CD4-positive, alpha-beta T cell treated with Interleukin-4 for 4 hours (primary cell): ENCODE measurements around the gene MTTP.
"Not testable (repeated sequence)": the region's sequence is repeated elsewhere in the genome, so short reads cannot be mapped to it uniquely, and the experiment has no call there.

Source experiments
- DNase-seq: peaks from one replicate; pipeline ENCODE4 v3.0.0-alpha.2; 2020

The MTTP gene

DNA sequence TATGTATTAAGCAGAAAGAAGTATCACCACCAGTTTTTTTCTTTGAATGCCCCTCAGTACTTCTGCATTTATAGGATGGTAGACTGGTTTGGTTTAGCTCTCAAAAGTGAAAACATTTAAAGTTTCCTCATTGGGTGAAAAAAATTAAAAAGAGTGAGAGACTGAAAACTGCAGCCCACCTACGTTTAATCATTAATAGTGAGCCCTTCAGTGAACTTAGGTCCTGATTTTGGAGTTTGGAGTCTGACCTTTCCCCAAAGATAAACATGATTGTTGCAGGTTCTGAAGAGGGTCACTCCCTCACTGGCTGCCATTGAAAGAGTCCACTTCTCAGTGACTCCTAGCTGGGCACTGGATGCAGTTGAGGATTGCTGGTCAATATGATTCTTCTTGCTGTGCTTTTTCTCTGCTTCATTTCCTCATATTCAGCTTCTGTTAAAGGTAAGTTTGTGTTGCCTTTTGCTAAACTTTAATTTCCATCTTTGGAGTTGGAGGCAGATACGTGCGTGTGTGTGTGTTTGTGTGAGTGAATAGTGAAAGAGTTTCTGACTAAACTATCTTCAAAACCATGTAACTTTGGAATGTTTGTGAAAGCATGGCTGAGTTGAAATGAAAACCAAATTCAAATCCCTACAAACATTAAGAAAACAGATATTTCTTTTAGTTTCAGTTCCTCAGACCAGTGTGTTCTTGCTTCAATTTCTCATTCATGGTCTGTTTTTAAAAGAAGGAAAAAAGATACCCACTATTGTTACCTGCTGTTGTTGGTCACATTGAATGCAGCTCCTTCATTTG lies at the start of gene MTTP:
Gene MTTP, plus strand, starts transcription at position 295 of the 795 bp plus-strand sequence. Its CDS starts 86 bp downstream, at position 381.
- no peak for DNase-seq

DNA sequence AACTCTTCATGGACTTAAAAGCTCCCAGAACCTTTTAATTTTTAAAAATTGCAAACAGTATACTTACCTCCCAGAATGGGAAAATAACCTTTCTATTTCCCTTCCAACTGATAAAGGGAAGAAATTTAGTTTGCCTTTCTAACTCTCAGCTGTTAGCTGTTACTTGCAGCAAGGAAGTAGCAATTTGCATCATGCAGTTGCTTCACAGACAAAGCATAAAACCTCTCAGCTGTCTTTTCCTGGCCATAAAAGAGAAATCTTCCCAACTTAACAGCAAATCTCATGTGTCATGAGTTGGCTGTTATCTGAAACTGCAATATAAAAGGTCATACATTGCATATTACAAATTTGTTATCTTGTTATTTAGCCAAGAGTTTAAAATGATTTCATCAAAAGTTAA lies 45.4 kb upstream of the MTTP start:
- no peak for DNase-seq

DNA sequence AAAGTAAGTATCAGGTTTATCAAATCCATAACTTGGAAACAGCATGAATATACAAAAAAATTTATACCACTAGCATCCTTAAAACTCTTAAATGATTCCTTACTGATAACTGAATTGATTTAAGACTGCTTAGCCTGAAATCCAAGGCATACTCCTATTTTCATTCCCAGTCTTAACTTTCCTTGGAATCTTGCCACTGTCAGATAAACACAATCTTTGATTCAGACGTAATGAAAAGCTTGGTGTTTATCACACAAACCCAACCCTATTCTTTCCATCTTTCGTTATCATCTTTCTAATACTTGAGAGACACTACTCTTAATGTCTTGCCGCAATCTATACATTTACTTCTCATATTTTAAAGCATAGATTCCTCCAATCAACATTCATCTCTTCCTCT lies 44.7 kb upstream of the MTTP start:
- no peak for DNase-seq

DNA sequence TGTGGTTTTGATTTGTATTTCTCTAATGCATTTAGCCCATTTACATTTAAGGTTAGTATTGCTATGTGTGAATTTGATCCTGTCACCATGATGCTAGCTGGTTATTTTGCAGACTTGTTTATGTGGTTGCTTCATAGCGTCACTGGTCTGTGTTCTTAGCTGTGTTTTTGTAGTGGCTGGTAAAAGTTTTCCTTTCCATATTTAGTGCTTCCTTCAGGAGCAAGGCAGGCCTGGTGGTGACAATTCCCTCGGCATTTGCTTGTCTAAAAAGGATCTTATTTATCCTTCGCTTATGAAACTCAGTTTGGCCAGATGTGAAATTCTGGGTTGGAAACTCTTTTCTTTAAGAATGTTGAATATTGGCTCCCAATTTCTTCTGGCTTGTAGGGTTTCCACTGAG lies 39.9 kb upstream of the MTTP start:
- not testable (repeated sequence) for DNase-seq

DNA sequence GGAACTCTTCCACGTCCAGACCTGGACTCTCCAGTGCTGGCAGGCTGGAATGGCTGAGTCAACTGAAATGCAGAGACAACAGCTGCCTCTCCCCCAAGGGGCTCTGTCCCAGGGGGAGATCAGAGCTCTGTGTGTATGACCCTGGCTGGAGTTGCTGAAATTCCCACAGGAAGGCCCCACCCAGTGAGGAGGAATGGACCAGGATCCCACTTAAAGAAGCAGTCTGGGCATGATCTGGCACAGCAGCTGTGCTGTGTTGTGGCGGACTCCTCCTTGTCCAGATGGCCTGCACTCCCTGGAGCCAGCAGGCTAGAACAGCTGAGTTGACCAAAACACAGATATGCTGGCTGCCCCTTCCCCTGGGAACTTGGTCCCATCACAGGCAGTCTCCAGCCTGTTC lies 38.4 kb upstream of the MTTP start:
- DNase-seq = no peak

DNA sequence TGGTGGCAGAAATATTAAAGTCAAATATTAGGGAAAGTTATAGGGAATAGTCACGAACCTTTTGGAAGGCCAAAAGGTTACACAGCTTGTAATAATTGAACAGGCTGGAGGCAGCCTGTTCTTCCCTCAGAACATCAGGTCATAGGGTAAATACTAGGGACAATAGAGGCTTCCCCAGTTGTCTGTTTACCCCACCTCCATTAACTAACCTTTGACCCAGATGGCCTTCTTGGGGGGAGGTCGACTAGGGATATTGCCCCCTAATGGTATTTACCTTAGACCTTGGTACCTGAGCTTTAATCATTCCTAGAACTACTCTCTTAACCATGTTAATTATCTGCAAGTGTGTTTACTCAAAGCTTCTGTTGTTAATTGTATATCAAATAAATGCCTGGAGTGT lies 37.8 kb upstream of the MTTP start:
- no peak for DNase-seq

DNA sequence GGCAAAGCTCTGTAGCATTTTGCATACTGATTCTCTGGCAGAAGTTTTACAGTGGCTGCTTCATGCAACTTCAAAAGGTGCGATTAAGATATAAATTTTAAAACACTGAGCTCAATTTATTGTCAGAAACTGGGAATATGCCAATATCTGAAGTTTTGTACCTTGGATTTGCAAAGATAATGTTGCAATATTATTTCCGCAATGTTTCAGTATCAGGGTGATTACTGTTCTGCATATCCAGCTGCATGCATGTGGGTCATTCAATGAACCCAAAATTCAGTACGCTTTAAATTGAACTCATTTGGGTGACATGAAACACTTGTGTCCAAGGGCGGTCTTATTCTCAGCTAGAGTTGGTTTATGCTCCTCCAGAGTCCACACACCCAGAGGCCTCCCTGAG lies 37.0 kb upstream of the MTTP start:
- DNase-seq = no peak

DNA sequence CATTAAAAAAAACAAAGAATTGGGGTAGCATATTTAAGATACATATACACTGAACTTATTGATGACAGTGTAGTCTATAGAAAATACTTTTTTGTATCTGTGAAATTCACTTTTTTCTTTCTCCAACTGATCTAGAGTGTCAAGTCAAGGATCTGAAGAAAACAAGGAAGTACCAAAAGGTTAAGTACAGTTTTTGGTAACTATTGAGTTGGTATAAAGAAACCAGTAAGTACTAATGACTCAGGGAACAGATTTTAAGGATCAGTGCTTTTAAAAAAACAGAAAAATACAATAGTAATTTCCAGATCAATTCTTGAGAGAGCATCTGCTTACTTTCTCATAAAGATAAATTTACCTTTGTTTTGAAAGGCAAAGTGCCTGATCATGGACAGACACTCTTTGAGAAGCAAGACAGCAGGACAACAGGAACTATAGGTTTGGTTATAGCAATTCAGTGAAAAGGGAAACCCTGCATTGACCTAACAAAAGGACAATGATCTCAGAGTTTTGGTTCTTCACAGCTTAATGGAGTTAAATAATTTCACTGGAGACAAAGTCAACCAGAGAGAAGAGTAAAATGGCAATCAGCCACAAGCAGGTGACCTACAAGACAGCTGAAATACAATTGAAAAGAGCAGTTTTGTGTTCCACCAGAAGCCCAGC lies 34.2 kb upstream of the MTTP start:
- DNase-seq = no peak

DNA sequence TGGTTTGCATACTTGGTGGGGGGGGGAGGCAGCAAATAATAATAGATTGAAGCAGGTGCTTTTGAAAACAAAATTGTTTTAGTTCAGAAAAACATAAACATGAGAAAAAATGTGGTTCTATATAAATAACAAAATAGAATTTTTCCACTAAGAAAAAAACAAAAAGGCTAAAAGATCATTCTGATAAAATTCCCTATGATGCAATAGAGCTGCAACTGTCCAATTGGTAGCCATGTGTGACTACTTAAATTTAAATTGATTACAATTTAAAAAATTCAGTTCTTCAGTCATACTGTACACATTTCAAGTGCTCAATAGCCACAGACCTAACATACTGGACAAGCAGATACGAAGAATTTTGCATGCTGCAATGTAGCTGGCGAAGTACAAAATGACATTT lies 21.8 kb upstream of the MTTP start:
- no peak for DNase-seq

DNA sequence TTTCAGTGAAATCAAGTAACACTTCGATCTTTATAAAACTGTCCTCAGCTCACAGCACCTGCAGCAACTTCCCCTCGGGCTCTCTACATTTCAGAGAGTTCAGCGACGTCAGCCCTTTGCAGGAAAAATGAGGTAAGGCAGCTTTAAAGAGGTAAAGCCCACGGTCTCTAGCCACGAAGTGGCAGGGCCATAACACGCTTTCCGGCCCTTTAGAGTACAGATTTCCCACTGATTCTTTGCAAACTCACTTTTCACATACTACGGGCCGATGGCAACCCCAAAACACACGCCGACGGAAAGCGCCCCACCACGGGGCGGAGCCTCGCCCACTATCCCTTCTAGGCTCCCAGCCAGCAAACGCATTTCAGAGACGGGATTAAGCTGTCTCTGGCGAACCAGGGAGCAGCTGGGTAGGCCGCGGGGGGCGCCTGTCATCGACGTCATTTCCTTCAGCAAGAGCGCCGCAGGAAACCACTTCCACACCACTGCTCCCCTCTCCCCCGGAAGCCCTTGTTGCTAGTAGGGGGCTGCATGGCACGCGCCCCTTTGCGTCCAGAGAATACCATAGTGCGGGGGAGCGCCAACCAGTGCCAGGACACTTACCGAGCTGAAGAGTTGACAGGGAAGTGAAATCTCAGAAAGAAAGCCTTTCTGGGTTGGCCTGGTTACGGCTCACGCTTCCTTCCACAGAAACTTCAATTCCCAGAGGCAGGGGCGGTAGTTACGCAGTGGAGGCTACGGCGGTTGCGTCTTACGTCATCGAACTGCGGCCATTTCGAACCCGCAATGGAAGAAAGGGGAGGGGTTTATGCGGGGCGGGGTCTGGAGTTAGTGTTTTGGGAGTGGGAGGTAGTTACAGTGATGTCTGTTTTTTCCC lies 11.1 kb upstream of the MTTP start, which contains the start of gene TRMT10A:
Gene TRMT10A, minus strand, starts transcription at position 730 of the 877 bp plus-strand sequence. CDS start 4,701 bp downstream, outside the sequence.
- peak; percentile 95 for DNase-seq

DNA sequence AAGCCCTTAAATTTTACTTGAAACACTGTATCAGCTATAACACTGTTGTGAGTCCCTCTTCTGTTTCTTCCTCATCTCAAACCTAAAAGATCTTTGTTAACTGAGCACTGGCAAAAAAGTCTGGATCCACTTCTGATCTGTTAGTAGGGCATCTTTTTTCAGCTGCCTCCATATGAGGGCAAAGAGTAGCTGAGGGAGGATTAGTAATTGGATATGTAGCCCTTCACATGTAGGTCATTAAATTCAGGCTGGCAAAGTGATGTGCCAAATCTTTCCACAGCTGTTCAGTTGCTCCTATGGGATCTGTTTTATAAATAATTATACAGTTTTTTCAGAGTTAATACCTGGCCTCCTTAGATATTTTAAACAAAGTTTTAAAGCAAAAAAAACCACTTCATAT lies 9.7 kb upstream of the MTTP start:
- DNase-seq = no peak

DNA sequence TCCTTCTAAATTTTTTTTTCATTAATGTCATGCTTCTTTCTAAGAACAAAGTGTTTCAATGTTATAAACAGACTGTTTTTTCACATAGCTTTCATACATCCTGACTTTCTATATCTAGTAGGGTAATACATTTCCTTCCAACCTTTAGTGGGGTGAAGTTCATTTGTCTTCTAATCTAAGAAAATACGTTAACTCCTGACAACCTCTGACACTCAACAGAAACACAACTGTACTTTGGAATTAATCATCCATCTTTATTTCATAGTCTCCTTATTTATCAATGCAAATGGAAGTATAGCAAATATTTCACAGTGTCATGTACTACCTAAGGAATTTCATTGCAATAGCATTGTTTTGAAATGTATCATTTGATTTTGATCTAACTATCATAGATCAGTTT lies 2.7 kb upstream of the MTTP start:
- DNase-seq = no peak

DNA sequence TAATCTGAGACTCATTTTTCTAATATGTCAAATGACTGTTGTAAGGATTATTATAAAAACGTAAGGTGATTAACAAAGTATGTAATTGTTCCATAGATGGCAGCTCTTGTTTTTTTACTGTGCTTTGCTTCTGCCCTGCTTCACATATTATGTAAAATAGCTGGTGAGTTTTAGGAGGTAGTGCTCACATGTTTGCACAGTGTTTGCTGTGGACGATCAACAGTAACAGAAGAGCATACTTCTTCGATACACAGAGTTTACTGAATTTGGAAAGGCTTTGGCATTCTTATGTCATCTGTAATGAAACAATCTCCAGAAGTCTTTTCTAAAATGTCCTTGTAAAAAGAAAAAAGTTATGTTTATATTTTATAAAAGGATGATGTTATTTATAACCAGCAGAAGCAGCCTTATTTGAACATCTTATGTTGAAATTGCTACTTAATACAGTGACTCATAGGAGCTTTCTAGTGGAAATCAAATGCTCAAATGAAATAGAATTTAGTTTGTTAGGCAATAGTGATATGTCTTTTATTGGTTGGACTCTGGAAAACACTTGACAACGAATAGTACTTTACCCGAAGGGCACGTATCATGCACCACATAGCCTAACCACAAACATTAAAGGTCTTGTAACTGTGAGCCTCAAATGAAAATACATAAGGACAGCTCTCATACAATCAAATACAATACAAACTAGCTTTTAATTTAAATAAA lies 1.9 kb upstream of the MTTP start:
- no peak for DNase-seq

DNA sequence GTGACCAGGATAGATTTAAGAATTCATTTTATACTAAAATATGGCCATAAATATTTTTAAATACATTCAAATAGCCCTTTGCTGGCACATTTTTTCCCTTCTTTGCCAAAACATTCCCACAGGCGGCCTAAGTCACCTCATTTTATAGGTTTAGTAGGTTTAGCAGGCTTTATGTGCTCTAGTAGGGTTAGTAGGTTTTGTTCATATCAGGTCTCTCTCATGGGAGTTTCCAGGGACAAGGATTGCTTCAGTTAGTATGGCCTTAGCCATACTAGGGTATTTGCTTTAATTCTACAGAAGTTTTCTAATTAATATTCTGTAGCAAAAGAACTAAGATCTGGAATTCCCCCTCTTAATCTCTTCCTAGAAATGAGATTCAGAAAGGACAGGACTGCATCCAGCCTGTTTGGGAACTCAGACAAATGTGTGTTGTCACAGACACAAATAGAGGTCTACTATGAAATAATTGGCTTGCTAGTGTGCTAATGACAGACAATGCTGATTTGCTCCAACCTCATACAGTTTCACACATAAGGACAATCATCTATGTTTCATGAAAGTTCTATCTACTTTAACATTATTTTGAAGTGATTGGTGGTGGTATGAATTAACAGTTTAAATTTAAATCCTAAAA lies 772 bp upstream of the MTTP start:
- no peak for DNase-seq

DNA sequence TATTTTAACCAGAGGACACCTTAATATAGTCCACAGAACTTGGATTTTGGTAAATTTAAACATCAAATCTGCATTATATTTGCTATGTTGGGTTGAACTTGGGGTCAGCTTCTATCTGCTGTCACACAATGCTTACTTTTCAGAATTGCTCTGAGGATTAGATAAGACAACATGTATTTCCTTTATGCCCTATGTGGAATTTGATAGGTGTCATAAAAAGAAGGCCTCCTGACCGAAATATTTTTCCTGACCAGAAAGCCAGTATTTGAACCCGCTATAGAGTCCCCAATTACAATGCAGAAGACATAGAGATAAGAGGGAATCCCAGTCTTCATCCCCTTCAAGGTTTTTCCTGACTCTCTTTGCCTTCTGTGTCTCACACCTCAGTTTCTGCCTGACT lies 4.1 kb downstream of the MTTP start:
- DNase-seq = no peak

DNA sequence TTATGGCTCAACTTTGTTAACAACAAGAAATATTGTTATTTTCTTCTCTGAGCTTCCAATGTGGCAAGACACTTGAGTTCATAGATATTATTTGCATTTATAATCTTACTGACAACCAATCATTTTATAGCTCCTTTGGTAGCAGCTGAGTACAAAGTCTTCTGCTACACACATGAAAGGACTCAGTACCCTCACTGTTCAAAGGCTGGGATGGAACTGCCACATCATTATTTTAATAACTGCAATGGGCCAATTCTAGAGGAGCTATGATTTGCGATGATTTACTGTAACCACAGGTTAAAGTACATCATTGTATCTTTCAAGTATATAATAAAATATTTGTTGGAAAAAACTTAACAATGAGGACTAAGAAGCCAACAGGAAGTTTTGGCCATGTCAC lies 10.9 kb downstream of the MTTP start:
- no peak for DNase-seq

DNA sequence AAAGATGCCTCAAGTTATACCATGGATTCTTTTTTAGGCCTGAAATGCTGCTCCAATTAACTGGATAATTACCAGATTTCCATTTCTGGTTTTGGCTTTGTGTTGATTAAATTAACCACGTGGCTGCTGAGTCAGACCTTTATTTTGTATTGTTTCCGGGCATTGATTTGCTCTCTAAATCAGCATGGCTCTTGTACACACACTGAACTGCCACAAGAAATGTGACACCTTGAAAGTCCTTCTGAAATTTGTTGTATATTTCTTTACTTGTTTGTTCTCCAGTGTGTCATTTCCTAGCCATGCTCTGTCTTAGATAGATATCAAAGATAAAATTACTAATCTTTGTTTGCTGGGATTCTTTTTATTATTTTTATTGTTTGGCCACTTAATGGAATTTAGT lies 11.7 kb downstream of the MTTP start:
- DNase-seq = no peak

DNA sequence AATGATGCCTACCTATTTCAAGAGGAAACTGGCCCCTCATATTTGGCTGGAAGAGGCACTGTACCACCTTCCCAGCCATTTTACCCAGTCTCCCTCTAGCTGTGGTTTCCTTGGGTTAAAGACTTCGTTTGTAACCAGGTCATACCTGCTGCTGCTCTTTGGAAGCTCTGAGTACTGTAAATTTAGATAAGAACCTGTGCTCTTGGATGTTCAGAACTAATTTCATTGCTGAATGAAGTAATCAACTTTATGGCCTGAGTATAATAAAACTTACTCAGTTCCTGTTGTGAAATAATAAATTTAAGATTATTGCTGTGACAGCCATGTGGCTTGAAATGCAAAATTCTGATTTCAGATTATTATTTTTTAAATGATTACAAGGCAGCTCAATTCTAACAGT lies 12.2 kb downstream of the MTTP start:
- DNase-seq = no peak

DNA sequence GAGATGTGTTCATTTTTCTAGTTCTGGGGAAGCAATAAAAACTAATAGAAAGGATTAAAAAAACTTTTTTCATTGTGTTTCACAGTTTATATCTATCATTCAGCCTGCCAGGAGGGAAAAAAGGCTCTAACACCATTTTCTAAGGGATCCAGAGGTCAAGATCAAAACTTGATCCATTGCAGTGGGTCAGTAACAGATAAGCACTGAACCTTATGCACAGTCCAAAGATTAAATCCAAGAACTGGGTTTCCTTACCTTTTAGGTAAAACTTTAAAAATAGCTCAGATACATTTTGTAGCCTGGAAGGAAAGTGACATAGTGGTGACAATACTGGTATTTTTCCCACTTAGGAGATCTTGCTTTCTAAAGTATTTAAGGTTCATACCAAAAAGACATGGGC lies 12.7 kb downstream of the MTTP start:
- DNase-seq = no peak

DNA sequence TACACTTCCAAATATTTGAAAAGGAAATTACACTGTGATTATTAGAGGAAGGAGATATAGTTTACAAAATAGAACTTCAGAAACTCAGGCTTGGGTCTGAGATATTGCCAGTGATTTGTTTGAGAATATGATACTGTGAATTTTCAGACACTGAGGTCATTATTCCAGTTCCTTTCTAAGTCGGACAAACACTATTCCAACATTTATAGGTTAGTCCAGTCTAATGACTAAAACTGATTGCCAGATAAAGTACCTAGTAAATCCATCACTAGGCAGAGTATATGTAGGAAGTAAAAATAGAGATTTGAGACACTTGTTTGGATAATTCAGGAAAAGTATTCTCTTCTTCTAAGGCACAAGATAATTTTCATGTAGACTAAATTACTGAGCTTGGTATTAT lies 13.2 kb downstream of the MTTP start:
- no peak for DNase-seq

DNA sequence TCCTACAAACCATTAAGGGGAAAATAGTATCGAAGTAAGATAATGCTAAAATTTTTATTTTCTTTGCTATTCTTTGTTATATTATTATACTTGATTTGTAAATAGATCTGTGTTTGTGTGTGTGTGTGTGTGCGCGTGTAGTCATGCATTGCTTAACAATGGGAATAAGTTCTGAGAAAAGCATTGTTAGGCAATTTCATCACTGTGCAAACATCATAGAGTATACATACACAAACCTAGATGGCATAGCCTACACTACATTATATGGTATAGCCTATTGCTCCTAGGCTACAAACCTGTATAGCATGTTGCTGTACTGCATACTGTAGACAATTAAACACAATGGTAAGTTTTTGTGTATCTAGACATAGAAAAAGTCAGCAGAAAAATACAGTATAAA lies 17.1 kb downstream of the MTTP start:
- no peak for DNase-seq
